COR-L47 (cell line): ENCODE measurements around the gene FOS.

Experiments
- DNase-seq: peaks from one replicate; lab custom pipeline; 2025; lab: John Stamatoyannopoulos, UW

Gene FOS

DNA sequence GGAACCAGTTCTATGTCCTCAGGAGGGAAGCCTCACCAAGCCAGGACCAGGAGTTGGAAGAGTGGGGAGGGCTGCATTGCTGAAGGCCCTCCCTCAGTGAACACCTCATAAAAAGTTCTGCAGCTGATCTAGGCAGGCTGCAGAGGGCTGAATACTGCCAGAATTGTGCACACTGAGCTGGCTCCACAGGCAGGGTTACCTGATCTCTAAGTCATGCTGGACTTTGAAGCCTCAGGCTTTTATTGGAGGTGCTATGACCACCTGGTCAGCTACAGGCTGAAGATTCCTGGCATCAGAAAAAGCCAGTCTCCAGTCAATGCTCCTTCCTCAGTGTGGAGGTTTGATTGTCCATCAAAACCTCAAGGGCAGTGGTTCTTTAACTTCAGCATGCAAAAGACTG lies 39.7 kb downstream of the FOS start:
- no peak for DNase-seq

DNA sequence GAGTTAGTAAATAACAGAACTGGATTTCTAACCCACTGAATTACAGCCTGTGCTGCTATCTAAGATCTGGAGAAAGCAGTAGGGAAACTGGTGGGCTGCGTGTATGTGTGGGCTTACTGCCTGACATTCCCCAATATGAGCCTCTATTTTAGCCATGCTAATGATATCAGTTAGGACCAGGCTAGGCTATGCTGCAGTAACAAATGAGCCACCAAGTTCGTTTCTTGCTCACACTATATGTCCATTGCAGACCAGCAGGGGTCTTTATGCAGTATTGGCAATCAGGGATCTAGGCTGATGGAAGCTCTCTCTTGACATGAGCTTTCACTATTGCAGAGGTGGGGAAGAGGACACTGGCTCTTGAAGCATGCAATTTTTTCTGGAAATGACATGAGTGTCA lies 40.4 kb downstream of the FOS start:
- no peak for DNase-seq

DNA sequence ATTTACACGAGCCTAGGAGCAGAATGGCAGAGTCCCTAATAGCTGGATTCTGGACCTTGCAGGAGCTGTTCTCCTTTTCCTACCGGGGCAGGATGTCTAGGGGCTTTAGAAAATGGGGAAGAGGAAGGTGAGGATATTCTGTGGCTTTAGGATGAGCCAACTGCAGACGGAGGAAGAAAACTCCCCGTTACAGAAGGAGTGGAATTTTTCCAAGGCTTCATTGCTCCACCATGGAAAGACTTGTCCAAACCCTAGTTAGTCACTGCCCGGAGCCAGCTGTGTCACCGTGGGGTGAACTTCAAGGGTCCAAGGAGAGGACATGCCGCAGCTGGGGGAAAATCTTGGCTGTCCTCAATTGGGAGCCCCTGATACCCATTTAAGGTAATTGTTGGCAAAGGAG lies 41.6 kb downstream of the FOS start:
- no peak for DNase-seq

DNA sequence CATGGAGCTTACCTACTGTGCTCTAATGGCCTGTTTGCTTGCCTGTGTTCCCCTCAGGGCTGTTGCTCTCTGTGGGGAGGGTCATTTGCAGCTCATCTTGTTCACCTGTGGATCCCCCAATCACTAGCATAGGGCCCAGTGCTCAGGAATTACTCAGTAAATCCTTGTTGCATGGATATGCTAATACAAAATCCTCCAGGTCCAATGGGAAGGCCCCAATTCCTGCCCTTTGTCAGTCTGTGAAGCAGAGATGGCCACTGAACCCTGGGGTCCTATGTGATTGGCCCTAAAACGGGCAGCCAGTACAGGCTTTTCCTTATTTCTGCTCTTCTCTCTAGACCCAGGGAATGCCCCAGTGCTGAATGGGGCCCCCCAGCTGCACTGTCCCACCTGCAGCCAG lies 44.1 kb downstream of the FOS start:
- DNase-seq, result no peak

DNA sequence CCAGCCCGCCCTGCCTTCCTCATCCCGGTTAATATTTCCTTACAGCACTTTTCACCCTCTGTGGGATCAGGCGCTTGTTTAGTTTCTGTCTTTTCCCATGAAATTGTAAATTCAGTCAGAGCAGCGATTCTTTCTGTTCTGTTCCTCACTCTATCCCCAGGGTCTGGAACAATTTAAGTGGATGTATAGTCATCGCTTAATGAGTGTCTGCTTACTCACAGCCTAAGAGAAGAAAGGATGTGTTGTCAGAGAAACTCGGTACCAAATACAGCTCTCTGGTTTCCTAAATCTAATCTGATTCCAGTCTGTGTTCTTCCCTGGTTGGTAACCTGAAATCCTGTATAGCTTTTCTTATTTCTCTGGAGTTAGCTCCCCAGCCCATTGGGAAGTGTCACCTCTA lies 44.9 kb downstream of the FOS start:
- no peak for DNase-seq

DNA sequence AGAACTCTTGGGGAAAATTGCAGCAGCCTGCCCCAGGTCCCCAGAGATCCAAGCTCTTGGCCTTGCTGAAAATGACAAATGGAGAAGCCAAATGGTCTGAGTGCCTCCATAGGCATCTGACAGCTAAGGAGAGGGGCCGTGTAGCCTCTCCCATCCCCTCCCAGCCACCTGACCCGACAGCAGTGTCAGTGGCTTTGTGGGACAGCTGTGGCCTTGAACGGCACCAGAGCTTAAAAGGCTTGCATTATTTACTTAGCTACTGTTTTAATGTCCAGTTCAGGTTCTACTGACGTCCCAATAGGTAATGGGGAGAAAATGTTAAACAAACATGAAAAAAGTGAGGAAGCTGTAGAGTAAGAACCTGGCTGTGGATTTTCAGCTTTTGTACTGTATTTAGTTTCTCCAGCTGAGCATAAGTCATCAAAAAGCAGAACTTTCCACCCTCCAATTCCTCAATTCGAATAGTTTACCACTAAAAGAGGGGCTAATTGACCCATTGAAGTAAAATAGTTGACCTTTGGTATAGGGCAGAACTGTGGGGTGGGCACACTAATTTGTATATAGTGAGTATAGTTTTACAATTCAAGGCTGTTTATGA lies 50.0 kb downstream of the FOS start:
- no peak for DNase-seq

DNA sequence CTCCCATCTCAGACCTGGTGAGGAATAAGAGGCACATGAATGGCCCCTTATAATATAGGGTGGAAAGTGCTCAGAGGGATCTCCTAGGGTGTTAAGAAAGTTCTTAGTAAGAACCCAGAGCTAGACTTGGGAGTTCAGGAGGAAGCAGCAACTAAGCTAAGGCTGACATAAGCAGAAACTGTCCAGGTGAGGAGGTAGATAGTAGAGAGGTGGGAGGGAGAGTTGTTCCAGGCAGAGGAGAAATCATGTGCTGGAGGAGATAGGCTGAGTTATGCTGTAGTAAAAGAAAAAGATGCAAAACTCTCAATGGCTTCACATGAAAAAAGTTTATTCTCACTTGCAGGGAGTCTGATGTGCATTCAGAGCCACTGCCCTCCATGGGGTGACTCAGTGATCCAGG lies 50.7 kb downstream of the FOS start:
- no peak for DNase-seq

DNA sequence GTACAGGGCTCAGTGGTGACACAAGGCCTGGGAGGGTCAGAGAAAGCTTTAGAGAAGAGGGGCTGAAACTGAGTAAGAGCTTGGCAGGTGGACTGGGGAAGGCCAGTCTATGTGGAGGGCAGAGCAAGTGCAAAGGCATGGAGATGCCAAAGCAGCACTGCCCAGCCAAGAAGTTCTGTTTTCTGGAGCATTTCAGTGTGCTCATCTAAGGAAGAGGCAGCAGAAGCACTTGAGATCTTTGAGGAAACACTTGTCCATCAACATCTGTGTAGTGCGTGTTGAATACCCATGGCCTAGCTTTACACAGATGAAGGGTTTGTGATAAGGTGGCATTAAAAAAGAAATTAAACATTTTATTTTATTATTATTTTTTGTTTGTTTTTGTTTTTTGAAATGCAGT lies 52.8 kb downstream of the FOS start:
- DNase-seq, result no peak
